Measurements from ENCODE around the gene CD151. TPM values are rescaled to one million over a fixed set of nuclear protein-coding genes. Genes with fewer than 3 reads are reported as not detected.

The CD151 gene
- total and polyA plus RNA-seq, 4 donors = 31.6 to 264 (median 124) TPM

DNA sequence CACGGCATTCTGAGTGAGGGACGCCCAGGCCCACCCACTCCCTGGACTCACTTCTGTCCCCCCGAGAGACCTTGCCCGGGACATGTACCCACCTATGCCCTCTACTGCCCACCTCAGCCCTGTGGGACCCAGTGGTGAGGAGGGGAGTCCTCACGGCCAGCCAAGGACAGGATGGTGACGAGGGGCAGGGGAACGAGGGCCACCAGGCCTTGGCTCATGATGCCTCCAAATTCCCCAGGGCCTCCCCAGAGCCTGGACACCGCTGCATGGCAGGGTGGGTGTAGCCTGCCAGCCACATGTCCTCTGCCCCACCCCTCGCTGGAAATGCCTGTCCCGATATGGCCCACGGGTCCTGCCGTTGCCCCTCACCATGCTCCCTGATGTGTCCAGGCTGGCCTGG lies 36.0 kb downstream of the CD151 start:
- 91% methylated on average over 12 of the region's 12 CpGs for WGBS
- Histone ChIP-seq H3K27me3 (ENCODE audit: control insufficient read depth in 4 of 4, insufficient read depth in 4 of 4, low read length in 3 of 4) (no peaks in the 10 kb centered on the region), H3K36me3 (ENCODE audit: control insufficient read depth in 4 of 4, insufficient read depth in 3 of 4, low read depth in 1 of 4, low read length in 3 of 4) (peaks cover 0 to 9% (median 0%) of the 10 kb centered on the region in 4 donors), H3K4me3 (ENCODE audit: low read depth in 1 of 3, low read length in 3 of 3) (no peak overlapping the region), H3K27ac (ENCODE audit: low read depth in 1 of 2, low read length in 2 of 2) (no peak overlapping the region), H3K9ac (ENCODE audit: low read depth in 1 of 2, low read length in 2 of 2) (no peak overlapping the region), H3K9me3 (ENCODE audit: control insufficient read depth in 4 of 4, low read length in 3 of 4) (no peaks in the 10 kb centered on the region), H3K4me1 (ENCODE audit: control insufficient read depth in 4 of 4, insufficient read depth in 4 of 4, low read length in 3 of 4) (no peaks in the 10 kb centered on the region)
- TF ChIP-seq RXRA (IDR thresholded peaks at IDR 0.05) (no peak), JUND (IDR thresholded peaks at IDR 0.05) (no peak), MAX (IDR thresholded peaks at IDR 0.05) (no peak), HNF4A (conservative IDR thresholded peaks at IDR 0.05) (no peak), YY1 (IDR thresholded peaks at IDR 0.05) (no peak), HNF4G (IDR thresholded peaks at IDR 0.05) (no peak), SP1 (IDR thresholded peaks at IDR 0.05) (no peak), FOXA2 (IDR thresholded peaks at IDR 0.05) (no peak)
- TF ChIP-seq, protein P1, sequence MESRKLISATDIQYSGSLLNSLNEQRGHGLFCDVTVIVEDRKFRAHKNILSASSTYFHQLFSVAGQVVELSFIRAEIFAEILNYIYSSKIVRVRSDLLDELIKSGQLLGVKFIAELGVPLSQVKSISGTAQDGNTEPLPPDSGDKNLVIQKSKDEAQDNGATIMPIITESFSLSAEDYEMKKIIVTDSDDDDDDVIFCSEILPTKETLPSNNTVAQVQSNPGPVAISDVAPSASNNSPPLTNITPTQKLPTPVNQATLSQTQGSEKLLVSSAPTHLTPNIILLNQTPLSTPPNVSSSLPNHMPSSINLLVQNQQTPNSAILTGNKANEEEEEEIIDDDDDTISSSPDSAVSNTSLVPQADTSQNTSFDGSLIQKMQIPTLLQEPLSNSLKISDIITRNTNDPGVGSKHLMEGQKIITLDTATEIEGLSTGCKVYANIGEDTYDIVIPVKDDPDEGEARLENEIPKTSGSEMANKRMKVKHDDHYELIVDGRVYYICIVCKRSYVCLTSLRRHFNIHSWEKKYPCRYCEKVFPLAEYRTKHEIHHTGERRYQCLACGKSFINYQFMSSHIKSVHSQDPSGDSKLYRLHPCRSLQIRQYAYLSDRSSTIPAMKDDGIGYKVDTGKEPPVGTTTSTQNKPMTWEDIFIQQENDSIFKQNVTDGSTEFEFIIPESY (IDR thresholded peaks at IDR 0.05) = no peak
- TF ChIP-seq, protein P2, sequence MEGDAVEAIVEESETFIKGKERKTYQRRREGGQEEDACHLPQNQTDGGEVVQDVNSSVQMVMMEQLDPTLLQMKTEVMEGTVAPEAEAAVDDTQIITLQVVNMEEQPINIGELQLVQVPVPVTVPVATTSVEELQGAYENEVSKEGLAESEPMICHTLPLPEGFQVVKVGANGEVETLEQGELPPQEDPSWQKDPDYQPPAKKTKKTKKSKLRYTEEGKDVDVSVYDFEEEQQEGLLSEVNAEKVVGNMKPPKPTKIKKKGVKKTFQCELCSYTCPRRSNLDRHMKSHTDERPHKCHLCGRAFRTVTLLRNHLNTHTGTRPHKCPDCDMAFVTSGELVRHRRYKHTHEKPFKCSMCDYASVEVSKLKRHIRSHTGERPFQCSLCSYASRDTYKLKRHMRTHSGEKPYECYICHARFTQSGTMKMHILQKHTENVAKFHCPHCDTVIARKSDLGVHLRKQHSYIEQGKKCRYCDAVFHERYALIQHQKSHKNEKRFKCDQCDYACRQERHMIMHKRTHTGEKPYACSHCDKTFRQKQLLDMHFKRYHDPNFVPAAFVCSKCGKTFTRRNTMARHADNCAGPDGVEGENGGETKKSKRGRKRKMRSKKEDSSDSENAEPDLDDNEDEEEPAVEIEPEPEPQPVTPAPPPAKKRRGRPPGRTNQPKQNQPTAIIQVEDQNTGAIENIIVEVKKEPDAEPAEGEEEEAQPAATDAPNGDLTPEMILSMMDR (IDR thresholded peaks at IDR 0.05; ENCODE audit: low read depth, low read length, missing input control) = no peak
- DNase-seq (ENCODE audit: low spot score) = no peak

DNA sequence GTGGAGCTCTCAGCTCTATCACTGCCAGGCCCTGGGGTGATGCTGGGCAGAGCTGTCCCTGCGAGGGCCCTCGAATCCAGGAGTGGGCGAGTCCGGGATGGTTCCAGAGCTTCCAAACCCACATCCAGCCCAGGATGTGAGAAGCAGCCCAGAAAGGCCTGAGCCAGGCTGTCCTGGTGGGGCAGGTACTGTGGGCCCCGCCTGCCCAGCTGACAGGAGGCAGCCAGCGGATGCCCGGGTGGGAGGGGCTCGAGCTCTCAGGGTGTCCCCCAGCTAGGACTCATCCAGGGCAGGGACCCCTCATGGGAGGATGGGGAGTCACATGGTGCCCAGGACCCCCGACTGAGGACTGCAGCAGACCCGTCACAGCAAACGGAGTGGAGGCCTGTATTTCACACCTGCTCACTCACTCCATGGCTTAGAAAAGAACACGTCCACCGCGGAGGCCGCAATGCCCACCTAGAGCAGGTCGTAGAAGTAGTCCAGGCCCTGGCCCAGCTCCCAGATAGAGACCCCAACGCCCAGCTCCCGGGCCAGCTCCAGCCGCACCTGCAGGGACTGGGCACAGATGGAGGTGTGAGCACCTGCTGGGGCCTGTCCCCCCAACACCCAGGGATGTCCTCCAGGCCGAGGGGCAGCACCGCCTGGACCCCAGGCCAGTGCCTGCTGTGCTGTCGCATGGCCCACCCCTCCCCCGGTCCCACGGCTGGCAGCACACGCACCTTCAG lies 36.8 kb downstream of the CD151 start:
- Histone ChIP-seq H3K27me3 (ENCODE audit: control insufficient read depth in 4 of 4, insufficient read depth in 4 of 4, low read length in 3 of 4) (no peaks in the 10 kb centered on the region), H3K9me3 (ENCODE audit: control insufficient read depth in 4 of 4, low read length in 3 of 4) (no peaks in the 10 kb centered on the region), H3K4me1 (ENCODE audit: control insufficient read depth in 4 of 4, insufficient read depth in 4 of 4, low read length in 3 of 4) (no peaks in the 10 kb centered on the region), H3K9ac (ENCODE audit: low read depth in 1 of 2, low read length in 2 of 2) (no peak overlapping the region), H3K27ac (ENCODE audit: low read depth in 1 of 2, low read length in 2 of 2) (no peak overlapping the region), H3K4me3 (ENCODE audit: low read depth in 1 of 3, low read length in 3 of 3) (no peak overlapping the region), H3K36me3 (ENCODE audit: control insufficient read depth in 4 of 4, insufficient read depth in 3 of 4, low read depth in 1 of 4, low read length in 3 of 4) (peaks cover 0 to 9% (median 0%) of the 10 kb centered on the region in 4 donors)
- DNase-seq (ENCODE audit: low spot score) = no peak
- WGBS = 93% methylated on average over 25 of the region's 25 CpGs
- TF ChIP-seq MAX (IDR thresholded peaks at IDR 0.05) (no peak), ATF3 (IDR thresholded peaks at IDR 0.05) (no peak), REST (IDR thresholded peaks at IDR 0.05) (no peak), HNF4A (conservative IDR thresholded peaks at IDR 0.05) (no peak), TAF1 (conservative IDR thresholded peaks at IDR 0.05) (no peak), RAD21 (IDR thresholded peaks at IDR 0.05) (no peak), RXRA (IDR thresholded peaks at IDR 0.05) (no peak), HNF4G (IDR thresholded peaks at IDR 0.05) (no peak), FOXA1 (IDR thresholded peaks at IDR 0.05) (no peak)

Measured in liver (tissue), 9 donors.